Hepatocyte (in vitro differentiated cells): ENCODE results near the gene PCNP.

Experiments used
- EZH2 ChIP-seq: fragments of 200-600 bp; sonication (generic); IDR thresholded peaks from 2 replicates; pipeline ENCODE4 v1.6.1; 2016; ENCODE audit warnings: antibody characterized with exemption, mild to moderate bottlenecking, borderline replicate concordance
- TF ChIP-seq, protein P1 (sequence below): fragments of 200-600 bp; sonication (generic); IDR thresholded peaks from 2 replicates; pipeline ENCODE4 v1.5.1; 2016; ENCODE audit warnings: antibody characterized with exemption, mild to moderate bottlenecking; ENCODE audit not compliant: poor library complexity

DNA sequence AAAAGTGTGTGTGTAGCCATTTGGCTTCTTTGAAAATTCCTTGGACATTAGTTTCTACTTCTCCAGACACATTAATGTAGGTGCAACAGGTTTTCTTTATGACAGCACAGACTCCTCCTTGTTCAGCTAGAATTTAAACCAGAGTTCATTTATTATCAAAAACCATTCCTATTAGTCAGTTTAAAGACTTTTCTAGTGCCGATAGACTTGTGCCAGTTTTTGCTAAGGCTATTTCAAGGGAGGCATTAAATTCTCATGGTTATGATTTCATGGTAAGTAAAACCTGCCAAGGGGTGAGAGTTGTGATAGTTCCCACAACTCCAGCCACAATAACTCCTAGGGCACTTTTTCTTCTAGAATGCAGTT lies 40.4 kb upstream of the PCNP start:
- TF ChIP-seq, protein P1, sequence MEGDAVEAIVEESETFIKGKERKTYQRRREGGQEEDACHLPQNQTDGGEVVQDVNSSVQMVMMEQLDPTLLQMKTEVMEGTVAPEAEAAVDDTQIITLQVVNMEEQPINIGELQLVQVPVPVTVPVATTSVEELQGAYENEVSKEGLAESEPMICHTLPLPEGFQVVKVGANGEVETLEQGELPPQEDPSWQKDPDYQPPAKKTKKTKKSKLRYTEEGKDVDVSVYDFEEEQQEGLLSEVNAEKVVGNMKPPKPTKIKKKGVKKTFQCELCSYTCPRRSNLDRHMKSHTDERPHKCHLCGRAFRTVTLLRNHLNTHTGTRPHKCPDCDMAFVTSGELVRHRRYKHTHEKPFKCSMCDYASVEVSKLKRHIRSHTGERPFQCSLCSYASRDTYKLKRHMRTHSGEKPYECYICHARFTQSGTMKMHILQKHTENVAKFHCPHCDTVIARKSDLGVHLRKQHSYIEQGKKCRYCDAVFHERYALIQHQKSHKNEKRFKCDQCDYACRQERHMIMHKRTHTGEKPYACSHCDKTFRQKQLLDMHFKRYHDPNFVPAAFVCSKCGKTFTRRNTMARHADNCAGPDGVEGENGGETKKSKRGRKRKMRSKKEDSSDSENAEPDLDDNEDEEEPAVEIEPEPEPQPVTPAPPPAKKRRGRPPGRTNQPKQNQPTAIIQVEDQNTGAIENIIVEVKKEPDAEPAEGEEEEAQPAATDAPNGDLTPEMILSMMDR = no peak
- TF ChIP-seq EZH2 = no peak
